Upper lobe of left lung (tissue), 4 donors: ENCODE measurements around the gene PTPN23.

ENCODE experiments used
- POLR2AphosphoS5 ChIP-seq, 2 donors: sonication (generic); formaldehyde crosslinking; IDR thresholded peaks; one replicate each; pipeline ENCODE4 v1.5.1; 2017; ENCODE audit warnings: antibody characterized with exemption in 2 of 2
- TF ChIP-seq, protein P1 (sequence below), 6 experiments: fragments of 450-650 bp in 4 of 6; fragments of 200-600 bp in 2 of 6; sonication (generic) in 2 of 6; IDR thresholded peaks; one replicate each; pipeline ENCODE4 v1.5.1; 2016 to 2019; ENCODE audit warnings: antibody characterized with exemption in 6 of 6

DNA sequence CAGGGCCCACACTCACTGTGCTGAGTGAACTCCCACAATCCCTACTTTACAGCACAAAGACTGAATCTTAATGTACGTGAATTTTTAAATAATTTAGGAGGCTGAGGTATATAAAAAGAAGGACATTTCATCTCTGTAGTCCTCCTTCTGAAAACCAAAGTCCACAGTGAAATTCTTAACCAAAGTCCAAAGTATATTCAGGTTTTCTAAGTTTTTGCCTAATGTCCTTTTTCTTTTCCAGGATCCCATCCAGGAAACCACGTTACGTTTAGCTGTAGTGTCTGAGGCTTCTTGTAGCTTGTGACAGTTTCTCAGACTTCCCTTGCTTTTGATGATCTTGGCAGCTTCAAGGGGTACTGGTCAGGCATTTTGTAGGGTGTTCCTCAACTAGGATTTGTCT, 50.4 kb downstream of the PTPN23 start:
- TF ChIP-seq, protein P1, sequence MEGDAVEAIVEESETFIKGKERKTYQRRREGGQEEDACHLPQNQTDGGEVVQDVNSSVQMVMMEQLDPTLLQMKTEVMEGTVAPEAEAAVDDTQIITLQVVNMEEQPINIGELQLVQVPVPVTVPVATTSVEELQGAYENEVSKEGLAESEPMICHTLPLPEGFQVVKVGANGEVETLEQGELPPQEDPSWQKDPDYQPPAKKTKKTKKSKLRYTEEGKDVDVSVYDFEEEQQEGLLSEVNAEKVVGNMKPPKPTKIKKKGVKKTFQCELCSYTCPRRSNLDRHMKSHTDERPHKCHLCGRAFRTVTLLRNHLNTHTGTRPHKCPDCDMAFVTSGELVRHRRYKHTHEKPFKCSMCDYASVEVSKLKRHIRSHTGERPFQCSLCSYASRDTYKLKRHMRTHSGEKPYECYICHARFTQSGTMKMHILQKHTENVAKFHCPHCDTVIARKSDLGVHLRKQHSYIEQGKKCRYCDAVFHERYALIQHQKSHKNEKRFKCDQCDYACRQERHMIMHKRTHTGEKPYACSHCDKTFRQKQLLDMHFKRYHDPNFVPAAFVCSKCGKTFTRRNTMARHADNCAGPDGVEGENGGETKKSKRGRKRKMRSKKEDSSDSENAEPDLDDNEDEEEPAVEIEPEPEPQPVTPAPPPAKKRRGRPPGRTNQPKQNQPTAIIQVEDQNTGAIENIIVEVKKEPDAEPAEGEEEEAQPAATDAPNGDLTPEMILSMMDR (IDR thresholded peaks at IDR 0.05) = no peak
- no peak for TF ChIP-seq POLR2AphosphoS5 (IDR thresholded peaks at IDR 0.05)
